HEK293T (cell line): ENCODE results near the gene KCTD15.

Experiments
- CTCF ChIA-PET: fragments of 350-600 bp; formaldehyde crosslinking; extraction: SDS; loops from one replicate; lab custom pipeline; 2021; ENCODE audit warnings: antibody characterized with exemption, inconsistent platforms; lab: Yijun Ruan, JAX
- POLR2A ChIA-PET: fragments of 350-600 bp; formaldehyde crosslinking; extraction: SDS; loops from one replicate; lab custom pipeline; 2020; ENCODE audit warnings: antibody characterized with exemption, inconsistent platforms; lab: Yijun Ruan, JAX
- DNase-seq: peaks from one replicate; pipeline ENCODE4 v3.0.0; 2012; ENCODE audit warnings: mixed read lengths; ENCODE audit errors: extremely low spot score
- ARNT ChIP-seq: fragments of 450-650 bp; IDR thresholded peaks from 2 replicates; pipeline ENCODE4 v1.6.1; 2017; ENCODE audit warnings: mild to moderate bottlenecking
- BHLHE40 ChIP-seq: fragments of 450-650 bp; IDR thresholded peaks from 2 replicates; pipeline ENCODE4 v1.6.1; 2016; ENCODE audit warnings: mild to moderate bottlenecking, moderate library complexity, borderline replicate concordance
- CTBP1 ChIP-seq: fragments of 450-650 bp; IDR thresholded peaks from 2 replicates; pipeline ENCODE4 v1.6.1; 2016; ENCODE audit warnings: borderline replicate concordance
- ELF4 ChIP-seq: fragments of 450-650 bp; IDR thresholded peaks from 2 replicates; pipeline ENCODE4 v1.6.1; 2017; ENCODE audit warnings: antibody characterized with exemption
- FOXA1 ChIP-seq: fragments of 450-650 bp; IDR thresholded peaks from 2 replicates; pipeline ENCODE4 v1.6.1; 2016; ENCODE audit warnings: mild to moderate bottlenecking
- FOXK2 ChIP-seq: fragments of 450-650 bp; IDR thresholded peaks from 2 replicates; pipeline ENCODE4 v1.6.1; 2016; ENCODE audit warnings: mild to moderate bottlenecking
- FOXM1 ChIP-seq: fragments of 450-650 bp; IDR thresholded peaks from 2 replicates; pipeline ENCODE4 v1.6.1; 2017; ENCODE audit warnings: mild to moderate bottlenecking, borderline replicate concordance
- HDGF ChIP-seq: fragments of 450-650 bp; IDR thresholded peaks from 2 replicates; pipeline ENCODE4 v1.6.1; 2017; ENCODE audit warnings: antibody characterized with exemption, borderline replicate concordance
- L3MBTL2 ChIP-seq: fragments of 450-650 bp; conservative IDR thresholded peaks from 2 replicates; pipeline ENCODE4 v1.6.1; 2016; ENCODE audit warnings: mild to moderate bottlenecking
- LEF1 ChIP-seq: fragments of 450-650 bp; IDR thresholded peaks from 2 replicates; pipeline ENCODE4 v1.6.1; 2017; ENCODE audit warnings: mild to moderate bottlenecking, borderline replicate concordance
- NFRKB ChIP-seq: fragments of 450-650 bp; IDR thresholded peaks from 2 replicates; pipeline ENCODE4 v1.6.1; 2016; ENCODE audit warnings: mild to moderate bottlenecking, moderate library complexity
- SP1 ChIP-seq: fragments of 450-650 bp; IDR thresholded peaks from 2 replicates; pipeline ENCODE4 v1.6.1; 2017
- SUZ12 ChIP-seq: fragments of 450-650 bp; IDR thresholded peaks from 2 replicates; pipeline ENCODE4 v1.6.1; 2016; ENCODE audit warnings: mild to moderate bottlenecking
- TARDBP ChIP-seq: fragments of 450-650 bp; IDR thresholded peaks from 2 replicates; pipeline ENCODE4 v1.6.1; 2016
- ZNF384 ChIP-seq: fragments of 450-650 bp; IDR thresholded peaks from 2 replicates; pipeline ENCODE4 v1.6.1; 2016
- TF ChIP-seq, protein P1 (sequence below): fragments of 450-650 bp; IDR thresholded peaks from 2 replicates; pipeline ENCODE4 v1.6.1; 2016

The KCTD15 gene

GRCh38 chr19:33773704-33774624 lies 22.7 kb upstream of the KCTD15 start:
- CTCF ChIA-PET: interaction anchor here (0.6 to 0.9 kb wide), 2 partner anchors 343 to 1026 kb away, joined by 3 to 4 read pairs; no protein-coding TSS in a partner anchor
- no peak for DNase-seq
- POLR2A ChIA-PET: no interaction called here
- TF ChIP-seq SP1 (no peak), TARDBP (no peak), FOXA1 (no peak), ARNT (no peak), FOXK2 (no peak), SUZ12 (no peak)
- TF ChIP-seq, protein P1, sequence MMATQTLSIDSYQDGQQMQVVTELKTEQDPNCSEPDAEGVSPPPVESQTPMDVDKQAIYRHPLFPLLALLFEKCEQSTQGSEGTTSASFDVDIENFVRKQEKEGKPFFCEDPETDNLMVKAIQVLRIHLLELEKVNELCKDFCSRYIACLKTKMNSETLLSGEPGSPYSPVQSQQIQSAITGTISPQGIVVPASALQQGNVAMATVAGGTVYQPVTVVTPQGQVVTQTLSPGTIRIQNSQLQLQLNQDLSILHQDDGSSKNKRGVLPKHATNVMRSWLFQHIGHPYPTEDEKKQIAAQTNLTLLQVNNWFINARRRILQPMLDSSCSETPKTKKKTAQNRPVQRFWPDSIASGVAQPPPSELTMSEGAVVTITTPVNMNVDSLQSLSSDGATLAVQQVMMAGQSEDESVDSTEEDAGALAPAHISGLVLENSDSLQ: no peak

- no peak for DNase-seq
- TF ChIP-seq TARDBP: no peak
- no peak for TF ChIP-seq HDGF
- no peak for TF ChIP-seq SUZ12
- no peak for TF ChIP-seq ZNF384
- TF ChIP-seq CTBP1: no peak
- CTCF ChIA-PET: interaction anchor here (0.6 kb wide), 1 partner anchor 241 kb away, joined by 3 read pairs; no protein-coding TSS in a partner anchor
- POLR2A ChIA-PET: no interaction called here
Observed at GRCh38 chr19:33774751-33775150, 21.9 kb upstream of the KCTD15 start.

GRCh38 chr19:33775731-33776487 lies 20.8 kb upstream of the KCTD15 start:
- no peak for DNase-seq
- ChIA-PET POLR2A (no interaction called here), CTCF (interaction anchor here (1.2 kb wide), 1 partner anchor 321 kb away, joined by 3 read pairs; no protein-coding TSS in a partner anchor)
- TF ChIP-seq SUZ12 (no peak), NFRKB (no peak), FOXK2 (no peak), ZNF384 (no peak), CTBP1 (no peak), ARNT (no peak), FOXA1 (no peak), TARDBP (no peak), FOXM1 (no peak), BHLHE40 (no peak), LEF1 (no peak)
- TF ChIP-seq, protein P1: no peak

DNA sequence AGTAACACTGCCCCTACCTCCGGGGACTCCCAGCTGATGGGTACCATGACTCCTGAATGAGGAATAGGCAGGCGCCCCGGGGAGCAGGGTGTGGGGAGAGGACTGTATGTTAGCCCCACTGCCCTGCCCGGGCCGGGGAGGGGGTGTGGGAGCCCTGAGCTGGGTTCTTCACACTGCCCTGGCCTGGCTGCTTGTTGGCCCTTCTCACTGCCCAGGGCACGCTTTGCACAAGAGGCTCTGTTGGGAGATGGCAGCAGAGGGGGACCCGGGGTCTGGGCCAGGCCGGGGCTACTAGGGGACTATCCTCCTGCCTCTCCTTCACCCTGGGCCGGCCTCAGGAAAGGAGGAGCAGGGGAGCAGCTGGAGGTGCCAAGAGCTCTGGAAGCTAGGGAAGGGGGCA lies 19.3 kb upstream of the KCTD15 start:
- DNase-seq: no peak
- ChIA-PET CTCF (interaction anchor here (0.6 to 1.7 kb wide), 14 partner anchors 9 to 948 kb away, joined by 3 to 41 read pairs (median 4); no protein-coding TSS in a partner anchor), POLR2A (interaction anchor here (1.2 to 1.9 kb wide), 2 partner anchors 17 to 20 kb away, joined by 4 to 10 read pairs; partner anchors contain the start of gene KCTD15)
- no peak for TF ChIP-seq SP1
- no peak for TF ChIP-seq HDGF
- TF ChIP-seq NFRKB: no peak
- TF ChIP-seq FOXK2: no peak
- TF ChIP-seq ZNF384: no peak
- no peak for TF ChIP-seq L3MBTL2
- TF ChIP-seq BHLHE40: no peak
- TF ChIP-seq FOXA1: no peak

DNA sequence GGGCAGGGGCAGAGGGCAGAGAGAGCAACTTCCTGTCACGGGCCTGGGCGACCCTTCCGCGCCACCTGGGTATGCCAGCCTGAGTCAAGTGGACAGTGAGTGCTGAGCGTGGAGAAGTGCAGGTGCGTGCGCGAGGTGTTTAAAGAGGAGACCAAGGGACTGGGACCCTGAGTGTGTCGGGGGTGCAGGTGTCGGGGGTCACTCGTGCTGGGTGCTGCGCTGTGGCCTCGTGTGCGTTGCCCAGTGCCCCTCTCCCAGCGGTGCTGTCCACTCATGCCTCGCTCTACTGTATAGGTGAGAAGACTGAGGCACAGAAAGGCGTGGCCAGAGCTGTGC lies 18.9 kb upstream of the KCTD15 start:
- POLR2A ChIA-PET: interaction anchor here (1.2 to 1.9 kb wide), 2 partner anchors 17 to 19 kb away, joined by 4 to 10 read pairs; partner anchors contain the start of gene KCTD15
- TF ChIP-seq SUZ12 (no peak), L3MBTL2 (no peak), ELF4 (no peak), TARDBP (no peak), FOXA1 (no peak), ARNT (no peak), BHLHE40 (no peak)
- TF ChIP-seq, protein P1: no peak
- DNase-seq: no peak
- CTCF ChIA-PET: interaction anchor here (0.6 to 1.7 kb wide), 15 partner anchors 9 to 948 kb away, joined by 3 to 41 read pairs (median 3); no protein-coding TSS in a partner anchor
